ENCODE measurements around the gene EFHC1.

DNA sequence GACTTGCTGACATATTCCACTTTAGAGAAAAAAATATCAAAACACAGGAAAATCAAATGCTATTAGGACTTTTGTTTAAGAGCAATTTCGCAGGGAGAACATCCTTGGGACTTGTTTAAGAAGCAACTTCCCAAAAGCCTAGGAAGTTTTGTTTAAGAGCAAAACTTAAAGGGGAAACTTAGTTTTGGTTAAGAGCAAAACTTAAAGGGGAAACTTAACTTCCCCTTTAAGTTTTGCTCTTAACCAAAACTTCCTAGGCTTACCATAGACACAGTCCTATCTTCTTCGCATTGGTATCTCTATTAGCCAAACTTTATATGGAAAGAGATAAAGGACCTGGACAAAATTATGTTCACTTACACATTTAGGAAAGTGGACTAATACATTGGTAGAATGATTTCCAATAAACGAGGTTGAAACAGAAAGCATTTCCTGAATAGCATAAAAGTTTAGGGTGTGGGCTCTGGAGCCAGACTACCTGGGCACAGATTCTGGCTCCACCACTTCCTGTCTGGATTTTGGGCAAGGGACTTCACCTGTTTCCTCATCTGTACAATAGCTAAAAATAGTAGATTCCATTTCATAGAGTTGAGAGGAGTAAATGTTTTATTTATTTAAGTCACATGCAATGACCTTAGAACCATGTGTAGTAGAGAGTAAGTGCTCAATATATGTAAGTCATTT is 42.5 kb upstream of the EFHC1 start:
- TF ChIP-seq, protein P1, sequence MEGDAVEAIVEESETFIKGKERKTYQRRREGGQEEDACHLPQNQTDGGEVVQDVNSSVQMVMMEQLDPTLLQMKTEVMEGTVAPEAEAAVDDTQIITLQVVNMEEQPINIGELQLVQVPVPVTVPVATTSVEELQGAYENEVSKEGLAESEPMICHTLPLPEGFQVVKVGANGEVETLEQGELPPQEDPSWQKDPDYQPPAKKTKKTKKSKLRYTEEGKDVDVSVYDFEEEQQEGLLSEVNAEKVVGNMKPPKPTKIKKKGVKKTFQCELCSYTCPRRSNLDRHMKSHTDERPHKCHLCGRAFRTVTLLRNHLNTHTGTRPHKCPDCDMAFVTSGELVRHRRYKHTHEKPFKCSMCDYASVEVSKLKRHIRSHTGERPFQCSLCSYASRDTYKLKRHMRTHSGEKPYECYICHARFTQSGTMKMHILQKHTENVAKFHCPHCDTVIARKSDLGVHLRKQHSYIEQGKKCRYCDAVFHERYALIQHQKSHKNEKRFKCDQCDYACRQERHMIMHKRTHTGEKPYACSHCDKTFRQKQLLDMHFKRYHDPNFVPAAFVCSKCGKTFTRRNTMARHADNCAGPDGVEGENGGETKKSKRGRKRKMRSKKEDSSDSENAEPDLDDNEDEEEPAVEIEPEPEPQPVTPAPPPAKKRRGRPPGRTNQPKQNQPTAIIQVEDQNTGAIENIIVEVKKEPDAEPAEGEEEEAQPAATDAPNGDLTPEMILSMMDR (IDR thresholded peaks at IDR 0.05; ENCODE audit: poor library complexity, severe bottlenecking): no peak
- no peak for TF ChIP-seq POLR2AphosphoS5 (IDR thresholded peaks at IDR 0.05)
- TF ChIP-seq SMC3 (conservative IDR thresholded peaks at IDR 0.05; ENCODE audit: poor library complexity): no peak
- TF ChIP-seq RAD21 (conservative IDR thresholded peaks at IDR 0.05): no peak
- TF ChIP-seq EP300 (conservative IDR thresholded peaks at IDR 0.05; ENCODE audit: poor library complexity, severe bottlenecking): no peak
- TF ChIP-seq EZH2 (IDR thresholded peaks at IDR 0.05; ENCODE audit: borderline replicate concordance, insufficient read depth, low read length, poor library complexity, severe bottlenecking): no peak
- TF ChIP-seq TAF1 (IDR thresholded peaks at IDR 0.05; ENCODE audit: low read depth): no peak
- TF ChIP-seq MXI1 (conservative IDR thresholded peaks at IDR 0.05; ENCODE audit: poor library complexity, severe bottlenecking): no peak

All from neural cell (in vitro differentiated cells).